GM12873 (cell line): ENCODE data around the gene CREG2.

Experiments
- CTCF ChIP-seq: IDR thresholded peaks from 2 replicates; pipeline ENCODE4 v1.5.1; 2012; ENCODE audit warnings: low read depth, mild to moderate bottlenecking, moderate library complexity, low read length, control low read depth; ENCODE audit not compliant: insufficient read depth; ENCODE audit errors: missing control alignments

The CREG2 gene

GRCh38 chr2:101388232-101388631, 929 bp upstream of the CREG2 start:
- no peak for TF ChIP-seq CTCF

- TF ChIP-seq CTCF = no peak
These were observed 628 bp downstream of the CREG2 start for GRCh38 chr2:101386599-101387150.

- no peak for TF ChIP-seq CTCF
These were observed 4.2 kb downstream of the CREG2 start for GRCh38 chr2:101383016-101383541.

GRCh38 chr2:101382442-101382841, 4.9 kb downstream of the CREG2 start:
- no peak for TF ChIP-seq CTCF

GRCh38 chr2:101380376-101380775, 6.9 kb downstream of the CREG2 start:
- no peak for TF ChIP-seq CTCF

- TF ChIP-seq CTCF = no peak
These were observed 8.2 kb downstream of the CREG2 start for GRCh38 chr2:101379091-101379490.

GRCh38 chr2:101375653-101376052, 11.7 kb downstream of the CREG2 start:
- no peak for TF ChIP-seq CTCF
